Fibroblast of lung (primary cell): Measurements from ENCODE around the gene HRH3. TPM values are rescaled to one million over a fixed set of nuclear protein-coding genes. Genes with fewer than 3 reads are reported as not detected.

Experiments used
- DNase-seq, 2 donors: peaks; one replicate each; pipeline versions ENCODE4 v3.0.0 to v3.0.0-alpha.2; 2010; ENCODE audit warnings: low read depth in 2 of 2
- H2AFZ ChIP-seq: 2 replicates; pipeline ENCODE4 v1.5.1; 2012; ENCODE audit warnings: low read length, control low read depth, inconsistent platforms
- H3K27ac ChIP-seq: 2 replicates; pipeline ENCODE4 v1.5.1; 2011; ENCODE audit warnings: low read length, control low read depth; ENCODE audit not compliant: insufficient read depth
- H3K27me3 ChIP-seq: 2 replicates; pipeline ENCODE4 v1.5.1; 2011; ENCODE audit warnings: mild to moderate bottlenecking, low read length; ENCODE audit not compliant: control insufficient read depth, insufficient read depth
- H3K36me3 ChIP-seq: 2 replicates; pipeline ENCODE4 v1.5.1; 2011; ENCODE audit warnings: low read length; ENCODE audit not compliant: control insufficient read depth, insufficient read depth
- H3K4me1 ChIP-seq: 2 replicates; pipeline ENCODE4 v1.5.1; 2011; ENCODE audit warnings: low read length; ENCODE audit not compliant: control insufficient read depth, insufficient read depth; ENCODE audit errors: extremely low read depth
- H3K4me2 ChIP-seq: 2 replicates; pipeline ENCODE4 v1.5.1; 2011; ENCODE audit warnings: low read length, control low read depth; ENCODE audit not compliant: insufficient read depth; ENCODE audit errors: extremely low read depth
- H3K4me3 ChIP-seq, 4 experiments: fragments of 200-600 bp in 1 of 4; sonication (generic) in 1 of 4; replicated peaks in 1 of 4; 2 replicates each; pipeline ENCODE4 v1.5.1; 2011 to 2016; ENCODE audit warnings: low read length in 4 of 4, low read depth in 3 of 4, mild to moderate bottlenecking in 3 of 4, control low read depth in 2 of 4, inconsistent platforms in 1 of 4, mixed read lengths in 1 of 4; ENCODE audit not compliant: insufficient read depth in 1 of 4; ENCODE audit errors: control extremely low read depth in 1 of 4
- H3K79me2 ChIP-seq: 2 replicates; pipeline ENCODE4 v1.5.1; 2012; ENCODE audit warnings: mild to moderate bottlenecking, low read length, inconsistent platforms; ENCODE audit not compliant: control insufficient read depth, insufficient read depth
- H3K9ac ChIP-seq: 2 replicates; pipeline ENCODE4 v1.5.1; 2011; ENCODE audit warnings: mild to moderate bottlenecking, low read length, control low read depth; ENCODE audit not compliant: insufficient read depth
- H3K9me3 ChIP-seq: 2 replicates; pipeline ENCODE4 v1.5.1; 2012; ENCODE audit warnings: low read depth, low read length; ENCODE audit not compliant: control insufficient read depth, insufficient read depth
- H4K20me1 ChIP-seq: 2 replicates; pipeline ENCODE4 v1.5.1; 2011; ENCODE audit warnings: low read length; ENCODE audit not compliant: control insufficient read depth, insufficient read depth; ENCODE audit errors: extremely low read depth
- CTCF ChIP-seq, 2 donors: IDR thresholded peaks in 1 of 2; conservative IDR thresholded peaks in 1 of 2; 1 replicate in 1 of 2; 2 replicates in 1 of 2; pipeline ENCODE4 v1.5.1; 2011 to 2012; ENCODE audit warnings: low read length in 2 of 2, control low read depth in 1 of 2, inconsistent platforms in 1 of 2, low read depth in 1 of 2, mild to moderate bottlenecking in 1 of 2
- EZH2 ChIP-seq: IDR thresholded peaks from 2 replicates; pipeline ENCODE4 v1.5.1; 2012; ENCODE audit warnings: low read length, control low read depth, mild to moderate bottlenecking; ENCODE audit errors: missing control alignments
- polyA plus RNA-seq, 2 donors: library from polyadenylated mRNA; depleted of rRNA in 1 of 2; stranded (reverse) in 1 of 2; unstranded in 1 of 2; fragments of >200 nt; gene quantifications; 2 replicates each; pipeline ENCODE4 v1.2.1, GENCODE V29; 2011 to 2012; ENCODE audit warnings: missing spikeins in 1 of 2
- total RNA-seq: library from RNA; depleted of rRNA; stranded (reverse); fragments of >200 nt; gene quantifications from 2 replicates; pipeline ENCODE4 v1.2.1, GENCODE V29; 2014

Gene HRH3
- total and polyA plus RNA-seq, 2 donors (not counting 1 experiment from before 2014, with no cell fraction given) = not detected

- Histone ChIP-seq H3K79me2 (no peaks in the 10 kb centered on the region), H3K4me1 (no peaks in the 10 kb centered on the region), H3K9ac (no peak overlapping the region), H3K9me3 (no peaks in the 10 kb centered on the region), H3K4me3 (no peak overlapping the region), H3K36me3 (no peaks in the 10 kb centered on the region), H2AFZ (no peak overlapping the region), H3K27ac (no peak overlapping the region), H3K27me3 (peaks cover 11% of the 10 kb centered on the region), H4K20me1 (no peaks in the 10 kb centered on the region), H3K4me2 (no peak overlapping the region)
- TF ChIP-seq CTCF (conservative IDR thresholded peaks at IDR 0.05 in 1 of 2, IDR thresholded peaks at IDR 0.05 in 1 of 2; ENCODE audit: low read depth in 1 of 2, low read length in 2 of 2) = no peak
- no peak for TF ChIP-seq EZH2
- no peak for DNase-seq
Observed at GRCh38 chr20:62226707-62227590, 6.9 kb upstream of the HRH3 start.

- Histone ChIP-seq H4K20me1 (no peaks in the 10 kb centered on the region), H3K4me3 (no peak overlapping the region), H3K27me3 (peaks cover 19% of the 10 kb centered on the region), H3K27ac (no peak overlapping the region), H3K9me3 (no peaks in the 10 kb centered on the region), H2AFZ (no peak overlapping the region), H3K4me2 (no peak overlapping the region), H3K9ac (no peak overlapping the region), H3K36me3 (no peaks in the 10 kb centered on the region), H3K4me1 (no peaks in the 10 kb centered on the region), H3K79me2 (no peaks in the 10 kb centered on the region)
- no peak for TF ChIP-seq EZH2
- no peak for DNase-seq
Observed at GRCh38 chr20:62225820-62226635, 6.0 kb upstream of the HRH3 start.

- Histone ChIP-seq H3K4me1 (no peaks in the 10 kb centered on the region), H3K9me3 (no peaks in the 10 kb centered on the region), H2AFZ (no peak overlapping the region), H3K4me2 (no peak overlapping the region), H3K9ac (no peak overlapping the region), H3K27ac (no peak overlapping the region), H4K20me1 (no peaks in the 10 kb centered on the region), H3K27me3 (peaks cover 24% of the 10 kb centered on the region), H3K79me2 (no peaks in the 10 kb centered on the region), H3K36me3 (no peaks in the 10 kb centered on the region), H3K4me3 (no peak overlapping the region)
- no peak for DNase-seq
- TF ChIP-seq EZH2 = no peak
- no peak for TF ChIP-seq CTCF (conservative IDR thresholded peaks at IDR 0.05 in 1 of 2, IDR thresholded peaks at IDR 0.05 in 1 of 2; ENCODE audit: low read depth in 1 of 2, low read length in 2 of 2)
Observed at GRCh38 chr20:62225026-62225425, 4.9 kb upstream of the HRH3 start.
